DMS79 treated with DMSO at 0.1 percent for 48 hours (cell line): ENCODE data around the gene EZH1.

Experiments used
- DNase-seq: peaks from one replicate; lab custom pipeline; 2025; lab: John Stamatoyannopoulos, UW

The EZH1 gene

GRCh38 chr17:42709561-42709960, 35.3 kb downstream of the EZH1 start:
- no peak for DNase-seq

- DNase-seq, result no peak
These were observed 36.3 kb downstream of the EZH1 start for GRCh38 chr17:42708588-42708987.

- DNase-seq, result no peak
These were observed 38.1 kb downstream of the EZH1 start for GRCh38 chr17:42706732-42707131.

- no peak for DNase-seq
These were observed 39.9 kb downstream of the EZH1 start for GRCh38 chr17:42704837-42705494.

- DNase-seq, result no peak
These were observed 40.4 kb downstream of the EZH1 start for GRCh38 chr17:42704490-42704836.

- peak; percentile 21 for DNase-seq
These were observed 42.4 kb downstream of the EZH1 start for GRCh38 chr17:42702446-42702845.

GRCh38 chr17:42700586-42701289, 44.1 kb downstream of the EZH1 start:
- DNase-seq, result no peak

GRCh38 chr17:42699415-42699740, 45.5 kb downstream of the EZH1 start:
- peak; percentile 21 for DNase-seq

GRCh38 chr17:42698736-42699414, 46.0 kb downstream of the EZH1 start:
- no peak for DNase-seq

- no peak for DNase-seq
These were observed 47.6 kb downstream of the EZH1 start for GRCh38 chr17:42697108-42697811.

GRCh38 chr17:42695500-42695899, 49.3 kb downstream of the EZH1 start:
- no peak for DNase-seq

- DNase-seq, result no peak
These were observed 50.3 kb downstream of the EZH1 start for GRCh38 chr17:42694524-42694923.

GRCh38 chr17:42692489-42692888, 52.4 kb downstream of the EZH1 start:
- DNase-seq, result no peak

- DNase-seq, result no peak
These were observed 53.8 kb downstream of the EZH1 start for GRCh38 chr17:42691021-42691545.

GRCh38 chr17:42690596-42690995, 54.2 kb downstream of the EZH1 start:
- no peak for DNase-seq

GRCh38 chr17:42687707-42688320, 57.0 kb downstream of the EZH1 start:
- no peak for DNase-seq

GRCh38 chr17:42686520-42687128, 58.2 kb downstream of the EZH1 start:
- no peak for DNase-seq

GRCh38 chr17:42685831-42686230, 59.0 kb downstream of the EZH1 start:
- DNase-seq, result no peak

- no peak for DNase-seq
These were observed 59.8 kb downstream of the EZH1 start for GRCh38 chr17:42684929-42685556.

GRCh38 chr17:42683407-42684034, 61.3 kb downstream of the EZH1 start:
- no peak for DNase-seq
